Measurements from ENCODE around the gene NME7. TPM values are rescaled to one million over a fixed set of nuclear protein-coding genes. Genes with fewer than 3 reads are reported as not detected.

NME7 gene
- polyA plus RNA-seq, 1 experiment = 7.5 TPM

GRCh38 chr1:169111472-169111871 lies 256.1 kb downstream of the NME7 start:
- CTCF ChIA-PET = interaction anchor here (0.6 to 1.5 kb wide), 2 partner anchors 11 to 769 kb away, joined by 3 to 4 read pairs; no protein-coding TSS in a partner anchor
- DNase-seq (ENCODE audit: low read depth) = no peak
- Histone ChIP-seq H3K4me3 (ENCODE audit: low read depth, low read length) (no peak overlapping the region), H3K27me3 (ENCODE audit: control insufficient read depth, insufficient read depth, low read length) (no peaks in the 10 kb centered on the region), H3K36me3 (ENCODE audit: control insufficient read depth, insufficient read depth, low read length) (no peaks in the 10 kb centered on the region)
- no peak for TF ChIP-seq CTCF (IDR thresholded peaks at IDR 0.05; ENCODE audit: insufficient read depth, low read depth, low read length)
- POLR2A ChIA-PET = interaction anchor here (0.5 kb wide), 1 partner anchor 1039 kb away, joined by 3 read pairs; no protein-coding TSS in a partner anchor

DNA sequence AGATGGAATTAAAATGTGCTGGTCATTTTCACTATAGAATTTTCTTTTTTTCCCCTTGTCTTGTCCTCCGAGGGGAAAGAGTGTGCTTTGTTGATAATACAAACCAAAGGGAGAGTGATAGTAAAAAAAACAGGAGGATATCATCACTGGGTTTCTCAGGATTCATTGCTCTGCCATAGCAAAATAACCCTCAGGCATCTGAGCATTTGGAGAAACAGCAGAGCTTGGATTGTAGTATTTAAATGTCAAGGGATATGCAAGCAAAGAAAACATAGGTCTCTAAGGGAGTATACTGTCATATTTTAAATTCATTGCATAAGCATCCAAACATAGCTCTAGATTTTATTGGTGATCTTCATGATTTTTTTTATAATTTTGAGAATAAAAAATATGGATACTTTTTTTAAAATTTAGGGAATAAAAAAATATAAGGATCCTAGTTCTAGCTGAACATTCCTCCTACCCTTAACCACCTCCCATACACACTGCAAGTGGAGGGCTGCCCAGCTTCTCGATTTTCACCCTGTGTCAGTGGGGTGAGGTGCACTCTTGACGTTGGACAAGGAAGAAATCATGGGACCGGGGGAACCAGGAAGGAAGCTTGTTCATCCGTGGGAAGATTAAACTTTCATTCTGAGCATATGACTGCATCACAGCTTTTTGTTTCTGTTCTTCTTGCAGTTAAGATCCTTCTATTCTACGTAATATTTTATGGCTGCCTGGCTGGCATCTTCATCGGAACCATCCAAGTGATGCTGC lies 256.7 kb downstream of the NME7 start:
- Histone ChIP-seq H3K27me3 (ENCODE audit: control insufficient read depth, insufficient read depth, low read length) (no peaks in the 10 kb centered on the region), H3K4me3 (ENCODE audit: low read depth, low read length) (no peak overlapping the region), H3K36me3 (ENCODE audit: control insufficient read depth, insufficient read depth, low read length) (no peaks in the 10 kb centered on the region)
- CTCF ChIA-PET = interaction anchor here (0.6 to 1.5 kb wide), 2 partner anchors 11 to 768 kb away, joined by 3 to 4 read pairs; no protein-coding TSS in a partner anchor
- TF ChIP-seq CTCF (IDR thresholded peaks at IDR 0.05; ENCODE audit: insufficient read depth, low read depth, low read length) = no peak
- POLR2A ChIA-PET = interaction anchor here (0.5 kb wide), 1 partner anchor 1038 kb away, joined by 3 read pairs; no protein-coding TSS in a partner anchor
- DNase-seq (ENCODE audit: low read depth) = no peak

- CTCF ChIA-PET = interaction anchor here (1.5 kb wide), 1 partner anchor 767 kb away, joined by 4 read pairs; no protein-coding TSS in a partner anchor
- Histone ChIP-seq H3K36me3 (ENCODE audit: control insufficient read depth, insufficient read depth, low read length) (no peaks in the 10 kb centered on the region), H3K27me3 (ENCODE audit: control insufficient read depth, insufficient read depth, low read length) (peaks cover under 1% of the 10 kb centered on the region; the same call in 1 of the 2 replicates), H3K4me3 (ENCODE audit: low read depth, low read length) (no peak overlapping the region)
- DNase-seq (ENCODE audit: low read depth) = no peak
- TF ChIP-seq CTCF (IDR thresholded peaks at IDR 0.05; ENCODE audit: insufficient read depth, low read depth, low read length) = no peak
- POLR2A ChIA-PET = interaction anchor here (0.6 kb wide), 1 partner anchor 94 kb away, joined by 4 read pairs; no protein-coding TSS in a partner anchor
These were observed 257.4 kb downstream of the NME7 start for GRCh38 chr1:169110236-169110635.

DNA sequence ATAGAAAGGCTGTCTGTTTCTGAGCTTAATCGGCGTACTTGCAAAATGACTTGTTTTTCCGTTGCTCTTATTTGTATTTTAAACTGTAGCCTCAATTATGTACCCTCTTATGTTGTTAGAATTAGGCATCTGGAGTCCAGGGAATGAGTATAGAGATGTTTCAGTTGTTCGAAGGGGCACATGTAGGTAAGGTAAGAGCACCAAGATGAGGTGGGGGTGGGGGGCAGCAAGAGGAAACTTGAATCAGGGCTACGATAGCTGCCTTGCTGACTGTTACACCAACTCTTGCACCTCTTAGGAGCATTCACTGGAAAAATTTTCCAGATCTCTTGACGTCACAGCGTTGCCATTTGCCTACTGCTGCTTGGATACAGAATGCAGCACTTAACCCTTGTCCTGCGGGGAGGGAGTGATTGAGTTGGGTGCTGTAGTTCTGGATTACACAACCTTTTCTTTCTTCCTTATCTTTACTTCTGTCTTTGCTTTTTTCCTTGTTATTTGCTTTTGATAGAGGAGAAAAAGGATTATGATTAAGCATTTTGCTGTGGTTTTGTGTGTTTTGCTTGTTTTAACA lies 257.9 kb downstream of the NME7 start:
- no peak for DNase-seq (ENCODE audit: low read depth)
- CTCF ChIA-PET = interaction anchor here (1.5 to 2.2 kb wide), 2 partner anchors 506 to 767 kb away, joined by 4 to 8 read pairs; no protein-coding TSS in a partner anchor
- peaks cover 4% of the 10 kb centered on the region for H3K27me3 ChIP-seq (ENCODE audit: control insufficient read depth, insufficient read depth, low read length)
- TF ChIP-seq CTCF (IDR thresholded peaks at IDR 0.05; ENCODE audit: insufficient read depth, low read depth, low read length) = no peak
- no peaks in the 10 kb centered on the region for H3K36me3 ChIP-seq (ENCODE audit: control insufficient read depth, insufficient read depth, low read length)
- H3K4me3 ChIP-seq (ENCODE audit: low read depth, low read length) = no peak overlapping the region
- POLR2A ChIA-PET = interaction anchor here (0.6 kb wide), 2 partner anchors 94 to 474 kb away, joined by 4 to 6 read pairs; no protein-coding TSS in a partner anchor
